ENCODE results near the gene FERMT2.
"Not testable (repeated sequence)": the region's sequence is repeated elsewhere in the genome, so short reads cannot be mapped to it uniquely, and the experiment has no call there.

FERMT2 gene

GRCh38 chr14:52874389-52874788 is 76.5 kb downstream of the FERMT2 start:
- Histone ChIP-seq H3K27ac (no peak overlapping the region), H3K4me3 (no peak overlapping the region)

GRCh38 chr14:52873694-52874093 is 77.2 kb downstream of the FERMT2 start:
- Histone ChIP-seq H3K4me3 (no peak overlapping the region), H3K27ac (no peak overlapping the region)

DNA sequence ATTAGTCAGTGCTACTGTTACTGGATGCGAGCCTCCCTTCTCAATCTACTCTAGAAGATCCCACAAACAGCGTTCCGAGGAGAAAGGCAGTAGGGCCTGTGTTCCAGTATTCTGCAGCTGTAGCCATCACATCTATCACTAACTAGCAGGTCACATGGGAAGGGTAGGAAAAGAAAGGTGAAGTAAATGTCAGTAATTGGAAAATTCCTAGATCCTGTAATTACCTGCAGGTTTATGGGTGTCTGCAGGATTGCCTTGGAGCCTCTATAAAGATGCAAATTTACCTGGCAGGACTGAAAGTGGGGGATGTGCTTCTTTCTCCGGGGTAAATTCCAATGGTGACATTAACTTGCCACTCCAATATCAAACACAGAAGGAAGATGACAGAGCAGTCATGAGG is 77.8 kb downstream of the FERMT2 start:
- Histone ChIP-seq H3K4me3 (no peak overlapping the region), H3K27ac (no peak overlapping the region)

DNA sequence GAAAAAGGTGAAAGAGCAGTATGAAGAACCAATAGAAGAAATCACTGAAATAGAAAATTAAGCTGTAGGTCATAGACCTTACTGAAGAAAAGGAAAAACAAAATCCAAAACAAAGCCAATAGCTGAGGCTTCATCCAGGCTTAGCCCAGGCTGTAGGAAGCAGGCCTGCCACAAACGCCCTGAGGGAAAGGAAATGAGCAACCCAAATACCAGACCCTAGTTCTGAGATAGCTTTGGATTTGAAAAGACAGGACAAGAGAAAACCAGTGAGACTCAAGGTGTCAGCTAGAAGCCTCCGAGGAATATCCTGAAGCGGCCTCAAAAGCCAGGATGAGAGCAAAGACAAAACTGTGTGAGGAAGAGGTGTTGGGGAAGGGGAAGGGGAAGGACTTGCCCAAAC is 79.2 kb downstream of the FERMT2 start:
- Histone ChIP-seq H3K27ac (no peak overlapping the region), H3K4me3 (no peak overlapping the region)

GRCh38 chr14:52868911-52869618 is 81.8 kb downstream of the FERMT2 start:
- Histone ChIP-seq H3K27ac (no peak overlapping the region), H3K4me3 (no peak overlapping the region)

DNA sequence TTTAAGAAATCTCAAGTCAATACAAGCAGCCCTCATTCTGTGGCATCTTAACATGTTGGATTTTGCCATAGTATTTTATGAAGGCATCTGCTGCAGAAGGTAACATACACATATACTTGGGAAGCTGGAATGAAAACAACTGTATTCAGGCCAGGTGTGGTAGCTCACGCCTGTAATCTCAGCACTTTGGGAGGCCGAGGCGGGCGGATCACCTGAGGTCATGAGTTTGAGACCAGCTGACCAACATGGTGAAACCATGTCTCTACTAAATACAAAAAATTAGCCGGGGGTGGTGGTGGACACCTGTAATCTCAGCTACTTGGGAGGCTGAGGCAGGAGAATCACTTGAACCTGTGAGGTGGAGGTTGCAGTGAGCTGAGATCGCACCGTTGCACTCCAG is 86.0 kb downstream of the FERMT2 start:
- H3K4me3 ChIP-seq, H3K27ac ChIP-seq: not testable (repeated sequence)

- peak overlapping the region in 3 of 21 experiments; percentile 11 to 66 (median 20) for H3K27ac ChIP-seq
Measured at GRCh38 chr14:52863334-52863700, 87.5 kb downstream of the FERMT2 start.

DNA sequence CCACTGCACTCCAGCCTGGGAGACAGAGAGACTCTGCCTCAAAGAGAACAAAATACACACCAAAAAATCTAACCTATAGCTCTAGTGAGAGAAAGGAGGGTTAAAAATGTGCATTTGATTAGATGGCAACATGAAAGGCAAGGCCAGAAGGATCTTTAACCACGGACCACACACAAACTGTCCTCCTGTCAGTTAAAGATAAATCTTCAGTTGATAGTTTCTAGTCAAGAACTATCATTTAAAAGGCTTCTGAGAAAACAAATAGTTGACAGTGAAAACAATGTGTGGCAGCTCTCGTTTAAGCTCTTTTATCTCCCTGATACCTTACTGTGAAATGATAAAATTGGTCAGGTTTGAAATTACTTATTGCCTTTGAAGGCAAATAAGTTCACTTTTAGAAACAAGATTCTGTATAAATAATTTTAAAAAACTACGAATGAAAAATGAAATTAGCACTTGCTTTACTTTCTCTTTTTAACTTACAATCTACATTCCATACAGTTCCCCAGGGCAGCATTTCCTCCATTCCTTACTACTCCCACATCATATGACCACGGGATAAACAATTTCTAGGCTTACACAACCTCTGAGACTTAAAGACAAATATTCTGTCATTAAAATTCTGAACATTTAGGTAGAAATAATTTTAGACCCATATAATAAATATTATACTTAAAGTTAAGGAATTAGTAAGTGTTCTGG is 88.1 kb downstream of the FERMT2 start:
- Histone ChIP-seq H3K4me3 (no peak overlapping the region), H3K27ac (peak overlapping the region in 4 of 21 experiments; percentile 6 to 66 (median 22))

More at GRCh38 chr14:52863334-52863700, 87.5 kb downstream of the FERMT2 start:
- no peak overlapping the region for H3K4me3 ChIP-seq

DNA sequence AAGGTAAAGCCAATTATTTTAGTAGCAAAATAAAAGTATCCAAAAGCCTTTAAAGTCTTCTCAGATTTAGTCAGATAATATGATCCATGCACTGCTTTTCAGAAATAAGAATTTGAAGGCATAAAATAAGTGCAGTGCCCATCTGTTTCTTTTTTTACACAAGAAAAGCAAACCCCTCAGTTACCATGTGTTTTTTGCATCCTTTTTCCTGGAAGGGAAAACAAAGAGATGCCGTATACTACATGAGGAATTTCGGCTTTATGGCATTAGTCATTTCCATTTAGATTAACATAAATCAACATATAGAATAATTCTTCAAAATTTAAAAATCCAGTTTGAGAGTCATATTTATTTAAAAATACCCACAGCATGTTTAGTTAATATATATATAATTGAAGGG is 89.4 kb downstream of the FERMT2 start:
- Histone ChIP-seq H3K27ac (no peak overlapping the region), H3K4me3 (no peak overlapping the region)

GRCh38 chr14:52860910-52861309 is 89.9 kb downstream of the FERMT2 start:
- Histone ChIP-seq H3K27ac (no peak overlapping the region), H3K4me3 (no peak overlapping the region)

DNA sequence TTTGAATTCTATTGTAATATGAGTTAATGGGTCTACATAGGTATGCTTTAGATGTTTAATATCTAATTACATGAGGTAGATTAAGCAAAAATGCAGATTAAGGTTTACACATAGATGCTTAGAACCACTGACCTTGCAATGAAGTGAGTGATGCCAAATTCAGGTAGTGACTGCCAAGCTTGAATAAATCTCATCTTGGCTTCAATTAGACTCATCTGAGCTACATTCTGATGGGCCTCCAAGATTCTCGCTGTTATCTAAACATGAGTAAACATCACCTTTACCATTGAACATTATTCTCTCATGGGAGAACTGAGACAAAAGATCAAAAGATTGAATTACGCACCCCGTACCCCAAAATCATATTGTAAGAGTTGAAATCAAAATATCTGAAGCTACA is 90.6 kb downstream of the FERMT2 start:
- H3K27ac ChIP-seq, result no peak overlapping the region
- H3K4me3 ChIP-seq, result no peak overlapping the region

GRCh38 chr14:52856139-52856538 is 94.7 kb downstream of the FERMT2 start:
- Histone ChIP-seq H3K27ac (no peak overlapping the region), H3K4me3 (no peak overlapping the region)

- no peak overlapping the region for H3K4me3 ChIP-seq
- H3K27ac ChIP-seq, result no peak overlapping the region
Measured at GRCh38 chr14:52853522-52853854, 97.4 kb downstream of the FERMT2 start.

DNA sequence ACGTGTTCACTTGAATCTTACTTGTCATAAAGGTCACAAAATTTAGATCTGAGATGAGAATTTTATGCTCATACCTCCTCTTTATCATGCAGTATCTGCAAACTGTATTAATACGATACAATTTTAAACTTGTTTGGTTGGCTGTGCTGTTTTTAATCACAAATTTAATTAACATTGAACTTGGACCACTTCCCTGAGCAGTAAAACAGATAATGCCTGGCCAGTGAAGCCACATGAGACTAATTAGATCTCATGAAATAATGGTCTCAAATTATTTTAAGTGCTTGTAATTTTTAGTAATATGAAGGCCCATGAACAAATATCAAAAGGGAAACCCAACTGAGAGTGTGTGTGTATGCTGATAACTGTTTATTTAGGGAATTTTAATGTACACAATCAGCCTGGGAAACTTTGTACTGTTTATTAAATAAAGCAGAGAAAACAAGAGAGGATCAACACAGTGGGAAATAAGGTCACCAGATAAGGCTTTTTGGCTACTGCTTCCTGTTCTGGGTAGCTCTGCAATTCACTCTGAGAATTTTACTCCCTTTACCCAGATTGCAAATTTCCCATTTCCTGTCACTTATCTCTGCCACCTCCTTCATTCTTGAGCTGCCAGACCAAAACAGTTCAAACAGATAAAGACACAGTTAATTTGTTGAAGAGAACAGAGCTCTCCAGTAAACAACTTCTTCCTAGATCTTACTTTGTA is 97.9 kb downstream of the FERMT2 start:
- H3K27ac ChIP-seq, result no peak overlapping the region
- H3K4me3 ChIP-seq, result no peak overlapping the region

DNA sequence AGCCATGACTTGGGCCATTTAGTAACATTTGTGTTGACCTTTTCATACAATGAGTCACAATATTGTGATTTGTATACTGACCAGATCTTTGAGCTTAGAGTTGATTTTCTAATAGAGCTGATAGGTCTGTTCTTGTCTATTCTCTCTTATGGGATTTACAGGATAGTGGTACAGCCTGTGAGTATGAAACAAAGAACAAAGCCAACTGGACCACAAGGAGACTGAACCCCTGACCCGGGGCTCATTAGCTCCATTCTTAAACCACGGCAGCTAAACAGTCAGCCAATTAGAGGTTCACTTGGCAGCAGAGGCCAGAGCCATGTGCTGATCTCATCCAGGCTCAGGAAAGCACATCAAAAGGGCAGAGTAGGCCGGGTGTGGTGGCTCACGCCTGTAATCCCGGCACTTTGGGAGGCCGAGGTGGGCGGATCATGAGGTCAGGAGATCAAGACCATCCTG is 100.4 kb downstream of the FERMT2 start:
- no peak overlapping the region for H3K4me3 ChIP-seq
- H3K27ac ChIP-seq, result no peak overlapping the region

DNA sequence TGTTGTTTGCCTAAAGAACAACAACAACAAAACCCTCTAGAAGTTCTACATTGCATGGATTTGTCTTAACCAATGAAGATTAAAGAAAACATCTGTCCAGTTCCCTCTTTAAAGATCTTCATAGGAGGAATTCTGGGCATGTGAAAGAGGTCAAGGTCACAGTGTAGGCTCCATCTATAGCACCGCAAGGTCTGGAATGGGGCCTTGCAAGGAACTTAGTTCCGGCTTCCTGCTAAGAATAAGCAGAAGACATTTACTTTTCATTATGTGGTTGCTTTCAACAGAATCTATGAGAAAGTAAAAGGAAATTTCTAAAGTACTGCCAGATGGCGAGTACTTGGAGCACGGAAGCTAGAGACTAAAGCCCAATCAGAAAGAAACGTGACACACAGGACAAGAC is 102.2 kb downstream of the FERMT2 start:
- Histone ChIP-seq H3K4me3 (no peak overlapping the region), H3K27ac (no peak overlapping the region)

GRCh38 chr14:52846591-52846990 is 104.3 kb downstream of the FERMT2 start:
- Histone ChIP-seq H3K27ac (no peak overlapping the region), H3K4me3 (no peak overlapping the region)

- Histone ChIP-seq H3K4me3 (no peak overlapping the region), H3K27ac (peak overlapping the region in 6 of 21 experiments; percentile 11 to 55 (median 44))
Measured at GRCh38 chr14:52845081-52845480, 105.8 kb downstream of the FERMT2 start.

DNA sequence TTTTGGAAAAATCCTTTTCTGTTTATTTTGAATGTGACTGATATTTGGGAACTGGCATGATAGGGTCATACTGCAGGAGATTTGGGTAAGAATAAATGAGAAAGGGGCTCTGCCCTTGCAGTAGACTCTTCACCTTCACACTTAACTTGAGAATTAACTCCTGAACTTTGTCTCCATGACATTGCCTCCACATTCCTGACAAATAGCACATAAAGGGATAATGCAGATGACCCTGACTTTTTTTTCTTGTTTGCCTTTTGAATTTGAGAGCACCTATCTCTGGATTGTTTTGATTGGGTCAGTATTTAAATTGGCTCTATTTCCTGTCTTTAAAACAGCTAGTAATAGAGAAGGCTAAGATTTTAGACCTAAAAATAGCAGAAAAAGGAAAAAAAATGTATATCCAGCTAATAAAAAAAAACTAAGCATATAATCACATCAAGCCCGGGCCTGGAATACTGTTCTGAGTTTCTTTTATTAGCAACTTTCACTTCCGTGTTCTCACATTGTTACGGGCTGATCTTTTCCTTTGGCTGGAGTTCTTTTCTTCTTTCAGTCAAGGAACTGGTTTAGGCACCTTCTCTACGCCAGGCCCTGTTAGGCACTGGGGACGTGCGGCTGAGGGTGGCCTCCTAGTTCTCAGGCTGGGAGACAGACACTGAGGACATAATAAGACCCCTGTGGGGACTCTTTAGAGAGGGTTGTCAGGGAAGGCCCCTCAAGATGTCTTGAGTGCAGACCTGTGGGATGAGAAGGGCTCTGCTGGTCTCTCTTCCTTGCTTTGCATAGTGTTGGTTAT is 106.4 kb downstream of the FERMT2 start:
- Histone ChIP-seq H3K27ac (peak overlapping the region in 6 of 21 experiments; percentile 11 to 55 (median 44)), H3K4me3 (no peak overlapping the region)

DNA sequence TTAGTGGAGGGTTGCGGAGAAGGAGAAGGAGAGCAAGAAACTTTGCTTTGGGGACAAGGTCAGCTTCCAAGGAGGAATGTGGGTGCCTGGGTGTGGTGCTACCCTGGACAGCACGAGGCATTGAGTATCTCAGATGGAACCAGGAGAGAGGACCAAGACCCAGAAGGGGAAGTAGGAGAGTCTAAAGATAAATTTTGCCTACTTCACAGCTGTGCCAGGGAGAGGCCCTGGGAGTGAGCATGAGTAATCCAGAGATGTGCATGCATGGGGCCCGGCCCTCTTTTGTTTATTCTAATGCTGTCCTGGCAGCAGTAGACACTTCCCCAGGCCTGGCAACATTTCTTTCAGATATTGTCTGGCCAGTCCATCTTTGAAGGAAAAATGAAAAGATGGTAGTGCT is 110.0 kb downstream of the FERMT2 start:
- Histone ChIP-seq H3K4me3 (no peak overlapping the region), H3K27ac (peak overlapping the region in 1 of 21 experiments; percentile 17)

Measured in skin epidermis (tissue), 12 donors.